Sigmoid colon (tissue), 4 donors: Measurements from ENCODE around the gene CD27.

Experiments used
- CTCF ChIP-seq, 4 experiments: fragments of 450-650 bp in 3 of 4; fragments of 200-600 bp in 1 of 4; IDR thresholded peaks; one replicate each; pipeline ENCODE4 v1.5.1; 2016 to 2019; ENCODE audit warnings: antibody characterized with exemption in 4 of 4, mild to moderate bottlenecking in 3 of 4, moderate library complexity in 2 of 4
- EP300 ChIP-seq, 4 donors: sonication (generic); formaldehyde crosslinking; IDR thresholded peaks; one replicate each; pipeline ENCODE4 v1.6.1; 2017; ENCODE audit warnings: antibody characterized with exemption in 4 of 4

- TF ChIP-seq CTCF (IDR thresholded peaks at IDR 0.05): no peak
- no peak for TF ChIP-seq EP300 (IDR thresholded peaks at IDR 0.05)
Measured at GRCh38 chr12:6472491-6472890, 27.7 kb downstream of the CD27 start.
